H1 (cell line): Measurements from ENCODE around the gene AIFM1. TPM values are rescaled to one million over a fixed set of nuclear protein-coding genes. Genes with fewer than 3 reads are reported as not detected.

ENCODE experiments used
- BACH1 ChIP-seq: IDR thresholded peaks from 2 replicates; pipeline ENCODE4 v1.6.1; 2012; ENCODE audit warnings: low read length, improper control_type of control experiment
- TBP ChIP-seq: IDR thresholded peaks from 2 replicates; pipeline ENCODE4 v1.6.1; 2011; ENCODE audit warnings: low read depth, low read length, improper control_type of control experiment
- polyA plus RNA-seq, 7 experiments: library from polyadenylated mRNA; depleted of rRNA in 3 of 7; stranded (reverse) in 5 of 7; unstranded in 2 of 7; fragments of >200 nt in 5 of 7; fragments of 200-250 nt in 2 of 7; gene quantifications; 1 replicate in 5 of 7; 2 replicates in 1 of 7; 4 replicates in 1 of 7; pipeline versions ENCODE4 v1.2.1 to v1.2.3, GENCODE V29; 2011 to 2013; ENCODE audit warnings: missing spikeins in 2 of 7, mixed read lengths in 2 of 7
- total RNA-seq: library from RNA; stranded (reverse); fragmentation: NEBNext Ultra II Directional; extraction: Animal tissue kit (Norgen Biotek cat#: 25700); gene quantifications from 2 replicates; pipeline ENCODE4 v1.2.1, GENCODE V29; 2021
- TF ChIP-seq, protein P1 (sequence below): IDR thresholded peaks from 2 replicates; pipeline ENCODE4 v1.6.1; 2011; ENCODE audit warnings: low read depth, mild to moderate bottlenecking, low read length; ENCODE audit not compliant: insufficient read depth

The AIFM1 gene
- total and polyA plus RNA-seq, 2 of the 8 experiments (the other 6 are each of a cell fraction or from before 2014, with no cell fraction given) = 34.1 to 55.4 TPM

DNA sequence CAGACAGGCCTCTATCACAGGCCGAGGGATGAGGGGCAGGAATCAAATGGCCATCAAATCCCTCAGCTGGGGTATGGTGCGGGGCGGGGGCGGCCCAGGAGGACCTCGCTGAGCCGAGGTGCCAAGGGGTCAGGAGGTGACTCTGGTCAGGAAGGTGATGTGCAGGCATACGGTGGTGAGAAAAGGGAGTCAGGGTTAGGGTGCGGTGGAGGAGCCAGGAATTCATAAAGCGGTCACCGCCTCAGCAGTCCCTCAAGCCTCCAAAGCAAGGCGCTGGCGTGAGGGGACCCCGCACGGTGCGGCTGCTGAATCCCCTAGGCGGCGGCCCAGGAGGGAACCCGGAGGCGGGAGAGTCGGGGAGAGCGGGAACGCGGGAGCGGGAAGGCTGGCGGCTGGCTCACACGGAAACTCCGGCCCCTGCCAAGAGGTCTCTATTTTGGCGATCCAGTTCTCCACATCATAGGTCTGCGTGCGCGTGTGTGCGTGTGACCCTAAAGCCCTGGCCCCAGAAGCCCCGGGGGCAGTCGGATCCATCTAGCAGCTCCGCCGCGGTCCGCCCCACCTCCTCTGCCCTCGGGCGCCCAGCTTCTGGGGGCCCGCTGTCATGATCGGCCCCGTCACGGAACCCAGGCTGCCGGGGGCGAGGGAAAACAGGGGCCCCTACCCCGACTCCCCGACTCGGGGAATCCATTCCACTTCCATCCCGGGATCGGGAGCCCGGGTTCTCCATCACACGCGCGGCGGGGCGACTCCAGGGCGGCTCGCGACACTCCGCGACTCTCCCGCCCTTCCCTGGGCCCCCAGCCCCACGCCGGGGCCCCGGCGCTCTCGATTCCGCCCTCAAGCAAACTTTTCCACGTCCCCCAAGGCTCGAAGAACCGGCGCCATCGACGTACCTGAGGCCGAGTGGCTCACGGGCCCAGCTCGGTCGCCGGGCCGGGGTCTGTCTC lies 55.9 kb downstream of the AIFM1 start (continued):
- TF ChIP-seq, protein P1, sequence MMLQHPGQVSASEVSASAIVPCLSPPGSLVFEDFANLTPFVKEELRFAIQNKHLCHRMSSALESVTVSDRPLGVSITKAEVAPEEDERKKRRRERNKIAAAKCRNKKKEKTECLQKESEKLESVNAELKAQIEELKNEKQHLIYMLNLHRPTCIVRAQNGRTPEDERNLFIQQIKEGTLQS = no peak
- TF ChIP-seq BACH1 (no peak), TBP (no peak)
